ENCODE results near the gene RAB3A. TPM values are rescaled to one million over a fixed set of nuclear protein-coding genes. Genes with fewer than 3 reads are reported as not detected.

The RAB3A gene
- 72.0 TPM for total RNA-seq

DNA sequence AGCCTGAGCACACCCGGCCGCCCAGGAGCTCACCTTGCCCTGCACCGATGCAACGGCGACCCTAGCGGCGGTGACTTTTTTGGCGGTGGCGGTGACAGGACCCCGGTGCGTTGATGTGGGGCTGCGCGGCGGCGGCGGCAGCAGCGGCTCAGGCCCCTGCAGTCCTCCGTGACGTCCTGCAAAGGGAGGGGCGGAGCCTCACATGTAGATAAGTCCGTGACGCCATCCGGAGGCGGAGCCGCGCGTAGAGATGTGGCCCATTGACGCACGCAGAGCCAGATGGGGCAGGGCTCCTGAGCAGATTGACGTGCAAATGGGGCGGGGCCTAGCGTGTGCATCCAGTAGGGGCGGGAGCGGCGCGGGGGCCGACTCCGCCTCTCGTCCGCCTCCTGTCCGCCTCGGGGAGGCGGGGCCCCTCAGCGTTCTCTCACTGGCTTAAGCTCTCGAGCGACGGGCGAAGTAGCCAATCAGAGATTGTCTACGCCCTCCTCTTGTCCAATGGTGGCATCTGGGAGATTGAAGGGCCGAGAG lies at the start of gene RAB3A:
Gene RAB3A (minus strand): TSS at position 180 of the 531 bp plus-strand sequence. CDS start 1,302 bp downstream, outside the sequence.

GRCh38 chr19:18225702-18226468 lies 22.0 kb upstream of the RAB3A start, which contains the start of gene PDE4C:
Gene PDE4C (minus strand): TSS chr19:18226438. CDS start chr19:18226415, 23 bp downstream.

DNA sequence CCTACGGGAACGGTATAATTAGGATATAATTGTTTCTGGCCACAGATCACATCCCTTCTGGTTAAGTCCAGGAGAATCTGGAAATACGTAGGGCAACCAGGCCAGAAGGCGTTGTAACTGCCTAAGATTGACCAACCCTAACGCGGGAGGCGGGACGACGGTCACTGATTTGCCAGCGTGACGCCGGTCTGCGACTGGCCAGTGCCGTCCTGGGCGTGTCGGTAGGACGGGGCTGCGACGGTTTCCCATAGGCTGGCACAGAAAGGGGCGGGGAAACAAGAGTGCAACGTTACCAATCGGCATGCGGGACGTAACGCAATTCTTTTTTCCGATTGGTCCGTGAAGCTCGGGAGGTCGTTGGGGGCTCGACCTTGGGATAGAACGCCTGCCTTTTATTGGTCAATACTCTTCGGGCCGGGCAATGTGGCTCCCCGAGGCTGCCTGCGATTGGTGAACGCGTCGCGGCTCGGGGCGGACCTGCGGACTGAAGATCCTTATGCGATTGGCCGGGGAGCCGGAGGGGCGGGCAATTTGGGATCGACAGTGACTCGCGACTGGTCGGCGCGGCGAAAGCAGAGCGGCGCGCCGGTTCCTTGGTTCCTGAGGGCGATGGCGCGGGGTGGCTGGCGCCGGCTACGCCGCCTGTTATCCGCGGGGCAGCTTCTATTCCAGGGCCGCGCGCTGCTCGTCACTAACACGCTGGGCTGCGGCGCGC lies 11.0 kb downstream of the RAB3A start, which contains the start of gene MPV17L2:
Gene MPV17L2 (plus strand): TSS at position 546 of the 715 bp plus-strand sequence. CDS start 64 bp downstream, at position 610.

DNA sequence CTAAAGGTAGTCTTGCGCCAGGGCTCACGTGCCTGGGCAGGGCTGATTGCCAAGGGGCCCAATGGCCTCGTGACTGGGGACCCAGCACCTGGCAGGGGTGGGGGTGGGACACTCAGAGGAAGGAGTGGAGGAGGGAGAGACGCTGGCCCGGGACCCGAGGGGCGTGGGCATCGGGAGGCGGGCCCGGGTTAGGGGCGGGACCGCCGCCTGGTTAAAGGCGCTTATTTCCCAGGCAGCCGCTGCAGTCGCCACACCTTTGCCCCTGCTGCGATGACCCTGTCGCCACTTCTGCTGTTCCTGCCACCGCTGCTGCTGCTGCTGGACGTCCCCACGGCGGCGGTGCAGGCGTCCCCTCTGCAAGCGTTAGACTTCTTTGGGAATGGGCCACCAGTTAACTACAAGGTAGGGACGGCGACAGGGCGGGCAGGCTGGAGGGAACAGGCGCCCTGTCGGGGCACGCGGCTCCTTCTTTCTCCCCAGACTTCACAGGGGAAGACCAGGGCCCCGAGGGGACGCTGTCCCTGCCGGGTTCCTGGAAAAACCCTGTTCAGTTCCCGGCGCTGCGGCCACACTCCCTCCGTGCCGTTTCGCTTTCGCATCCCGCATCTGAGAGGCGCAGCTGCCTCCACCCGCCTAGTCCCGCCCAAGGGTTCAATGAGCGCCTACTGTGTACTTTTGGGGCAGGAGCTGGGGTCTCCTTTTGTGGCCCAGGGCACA lies 30.1 kb downstream of the RAB3A start, which contains the start of gene IFI30:
Gene IFI30 (plus strand): TSS at position 242 of the 717 bp plus-strand sequence. CDS start 29 bp downstream, at position 271.

GRCh38 chr19:18152817-18153555 lies 50.9 kb downstream of the RAB3A start, which contains the start of gene PIK3R2:
Gene PIK3R2 (plus strand): TSS chr19:18153163. CDS start chr19:18155880, 2,717 bp downstream.

Small RNA genes within 50 kb of the gene (small RNA-seq; reads per million reads assigned to genes)
- gene IFI30 = not detected

Other genes with a start within 250 kb of the RAB3A start
- gene KCNN1, start 236.9 kb downstream of the RAB3A start, total RNA-seq = 16.8 TPM
- 1.6 TPM for gene ARRDC2, start 195.9 kb downstream of the RAB3A start, total RNA-seq
- gene IL12RB1, start 117.1 kb downstream of the RAB3A start, total RNA-seq = 0.69 TPM
- 12.7 TPM for gene MAST3, start 106.3 kb downstream of the RAB3A start, total RNA-seq
- 34.1 TPM for gene PIK3R2, start 50.9 kb downstream of the RAB3A start, total RNA-seq
- gene IFI30, start 30.2 kb downstream of the RAB3A start, total RNA-seq = 1.4 TPM
- gene MPV17L2, start 10.8 kb downstream of the RAB3A start, total RNA-seq = 5.3 TPM
- gene PDE4C, start 22.4 kb upstream of the RAB3A start, total RNA-seq = 3.9 TPM
- 0.92 TPM for gene IQCN, start 70.4 kb upstream of the RAB3A start, total RNA-seq
- 83.3 TPM for gene JUND, start 77.6 kb upstream of the RAB3A start, total RNA-seq
- 79.8 TPM for gene LSM4, start 119.0 kb upstream of the RAB3A start, total RNA-seq
- gene PGPEP1, start 136.6 kb upstream of the RAB3A start, total RNA-seq = 16.1 TPM
- 0.46 TPM for gene GDF15, start 182.1 kb upstream of the RAB3A start, total RNA-seq
- gene LRRC25, start 193.6 kb upstream of the RAB3A start, total RNA-seq = 1.2 TPM
- 51.9 TPM for gene SSBP4, start 215.4 kb upstream of the RAB3A start, total RNA-seq
- gene ISYNA1, start 234.1 kb upstream of the RAB3A start, total RNA-seq = 75.4 TPM

Measured in diencephalon (tissue), 1 donor.